GM12892 (cell line): ENCODE measurements around the gene TMEM255B.

ENCODE experiments used
- POLR2A ChIP-seq: IDR thresholded peaks from 2 replicates; pipeline ENCODE4 v1.6.1; 2011; ENCODE audit warnings: low read depth, low read length, control low read depth
- POLR2AphosphoS5 ChIP-seq: IDR thresholded peaks from 2 replicates; pipeline ENCODE4 v1.6.1; 2011; ENCODE audit warnings: low read depth, low read length, control low read depth

- no peak for TF ChIP-seq POLR2A
- no peak for TF ChIP-seq POLR2AphosphoS5
Measured at GRCh38 chr13:113845055-113845454, 86.0 kb downstream of the TMEM255B start.
